Type B pancreatic cell (in vitro differentiated cells): ENCODE measurements around the gene LPCAT1. TPM values are rescaled to one million over a fixed set of nuclear protein-coding genes. Genes with fewer than 3 reads are reported as not detected.

ENCODE experiments used
- DNase-seq: peaks from one replicate; pipeline ENCODE4 v3.0.0; 2021; ENCODE audit warnings: mixed read lengths; ENCODE audit not compliant: unreplicated experiment; ENCODE audit errors: extremely low spot score
- H3K27ac Mint-ChIP-seq: 2 replicates; pipeline ENCODE4 v1.8.0; 2021; ENCODE audit warnings: mild to moderate bottlenecking, mixed read lengths
- H3K27me3 Mint-ChIP-seq: 2 replicates; pipeline ENCODE4 v1.8.0; 2021; ENCODE audit warnings: mixed read lengths
- H3K36me3 Mint-ChIP-seq: 2 replicates; pipeline ENCODE4 v1.8.0; 2021; ENCODE audit warnings: mixed read lengths
- H3K4me1 Mint-ChIP-seq: one replicate; pipeline ENCODE4 v1.8.0; 2021; ENCODE audit warnings: mixed read lengths; ENCODE audit not compliant: unreplicated experiment
- H3K4me3 Mint-ChIP-seq: 2 replicates; pipeline ENCODE4 v1.8.0; 2021; ENCODE audit warnings: mild to moderate bottlenecking, mixed read lengths
- H3K9me3 Mint-ChIP-seq: 2 replicates; pipeline ENCODE4 v1.8.0; 2021; ENCODE audit warnings: mixed read lengths
- microRNA-seq: library from miRNA; unstranded; fragments of <30 nt; microRNA quantifications from one replicate; pipeline ENCODE4, GENCODE V29; 2020
- total RNA-seq: library from RNA; stranded (reverse); gene quantifications from 2 replicates; pipeline ENCODE4 v1.2.1, GENCODE V29; 2021; ENCODE audit warnings: low replicate concordance
- TF ChIP-seq, protein P1 (sequence below): fragments of 200-600 bp; sonication (generic); conservative IDR thresholded peaks from 2 replicates; pipeline ENCODE4 v1.5.0; 2021; ENCODE audit warnings: antibody characterized with exemption, mild to moderate bottlenecking

Gene LPCAT1
- total RNA-seq, 1 donor from 2014 or later = 91.6 TPM

GRCh38 chr5:1413211-1413610, 110.5 kb downstream of the LPCAT1 start:
- H3K27ac Mint-ChIP-seq = no peak overlapping the region
- H3K4me3 Mint-ChIP-seq = no peak overlapping the region

GRCh38 chr5:1412621-1413020, 111.1 kb downstream of the LPCAT1 start:
- Mint-ChIP-seq H3K4me1 (no peaks in the 10 kb centered on the region), H3K9me3 (no peaks in the 10 kb centered on the region), H3K27ac (no peak overlapping the region), H3K4me3 (no peak overlapping the region), H3K36me3 (no peaks in the 10 kb centered on the region), H3K27me3 (peaks cover 29% of the 10 kb centered on the region)
- DNase-seq = no peak
- TF ChIP-seq, protein P1, sequence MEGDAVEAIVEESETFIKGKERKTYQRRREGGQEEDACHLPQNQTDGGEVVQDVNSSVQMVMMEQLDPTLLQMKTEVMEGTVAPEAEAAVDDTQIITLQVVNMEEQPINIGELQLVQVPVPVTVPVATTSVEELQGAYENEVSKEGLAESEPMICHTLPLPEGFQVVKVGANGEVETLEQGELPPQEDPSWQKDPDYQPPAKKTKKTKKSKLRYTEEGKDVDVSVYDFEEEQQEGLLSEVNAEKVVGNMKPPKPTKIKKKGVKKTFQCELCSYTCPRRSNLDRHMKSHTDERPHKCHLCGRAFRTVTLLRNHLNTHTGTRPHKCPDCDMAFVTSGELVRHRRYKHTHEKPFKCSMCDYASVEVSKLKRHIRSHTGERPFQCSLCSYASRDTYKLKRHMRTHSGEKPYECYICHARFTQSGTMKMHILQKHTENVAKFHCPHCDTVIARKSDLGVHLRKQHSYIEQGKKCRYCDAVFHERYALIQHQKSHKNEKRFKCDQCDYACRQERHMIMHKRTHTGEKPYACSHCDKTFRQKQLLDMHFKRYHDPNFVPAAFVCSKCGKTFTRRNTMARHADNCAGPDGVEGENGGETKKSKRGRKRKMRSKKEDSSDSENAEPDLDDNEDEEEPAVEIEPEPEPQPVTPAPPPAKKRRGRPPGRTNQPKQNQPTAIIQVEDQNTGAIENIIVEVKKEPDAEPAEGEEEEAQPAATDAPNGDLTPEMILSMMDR = no peak

More at GRCh38 chr5:1413211-1413610, 110.5 kb downstream of the LPCAT1 start:
- Mint-ChIP-seq H3K36me3 (no peaks in the 10 kb centered on the region), H3K9me3 (no peaks in the 10 kb centered on the region), H3K4me1 (no peaks in the 10 kb centered on the region), H3K27me3 (peaks cover 28% of the 10 kb centered on the region)
- TF ChIP-seq, protein P1 = no peak
- DNase-seq = no peak

DNA sequence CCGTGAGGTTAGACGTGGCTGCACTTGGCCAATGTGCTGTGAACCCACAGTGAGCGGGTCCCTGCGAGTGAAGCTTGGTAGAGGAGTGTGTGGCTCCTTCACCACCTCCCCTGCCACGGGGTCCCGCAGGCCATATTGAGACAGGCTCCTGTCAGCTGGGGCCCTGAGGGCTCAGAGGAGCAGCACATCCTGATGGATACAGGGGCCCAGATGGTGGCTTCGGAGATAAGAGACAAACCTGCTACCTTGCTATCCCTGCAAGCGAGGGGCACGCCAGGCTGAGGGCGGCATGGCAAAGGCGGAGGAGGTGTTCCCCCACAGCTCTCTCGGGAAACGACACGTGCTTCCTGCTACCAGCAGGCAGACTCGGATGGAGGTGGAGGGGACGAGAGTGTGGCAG, 111.6 kb downstream of the LPCAT1 start:
- DNase-seq = no peak
- Mint-ChIP-seq H3K36me3 (no peaks in the 10 kb centered on the region), H3K27me3 (peaks cover 32% of the 10 kb centered on the region), H3K27ac (no peak overlapping the region), H3K4me3 (no peak overlapping the region), H3K4me1 (no peaks in the 10 kb centered on the region), H3K9me3 (no peaks in the 10 kb centered on the region)
- TF ChIP-seq, protein P1 = no peak

Small RNAs within 50 kb of the gene (microRNA-seq; reads per million reads assigned to microRNA genes)
- gene MIR6075 = not detected

Other genes starting within 250 kb of the LPCAT1 start
- gene TERT, start 228.9 kb downstream of the LPCAT1 start, total RNA-seq = 1.7 and 2.4 TPM in 2 replicates
- gene CLPTM1L, start 178.9 kb downstream of the LPCAT1 start, total RNA-seq = 84.8 and 90.1 TPM in 2 replicates
- 0.19 TPM in 2 replicates for gene SLC6A3, start 78.5 kb downstream of the LPCAT1 start, total RNA-seq